ENCODE measurements around the gene INPP5A.
A peak's percentile ranks its signal among the peaks of the same experiment; 100 is the strongest.

INPP5A gene

DNA sequence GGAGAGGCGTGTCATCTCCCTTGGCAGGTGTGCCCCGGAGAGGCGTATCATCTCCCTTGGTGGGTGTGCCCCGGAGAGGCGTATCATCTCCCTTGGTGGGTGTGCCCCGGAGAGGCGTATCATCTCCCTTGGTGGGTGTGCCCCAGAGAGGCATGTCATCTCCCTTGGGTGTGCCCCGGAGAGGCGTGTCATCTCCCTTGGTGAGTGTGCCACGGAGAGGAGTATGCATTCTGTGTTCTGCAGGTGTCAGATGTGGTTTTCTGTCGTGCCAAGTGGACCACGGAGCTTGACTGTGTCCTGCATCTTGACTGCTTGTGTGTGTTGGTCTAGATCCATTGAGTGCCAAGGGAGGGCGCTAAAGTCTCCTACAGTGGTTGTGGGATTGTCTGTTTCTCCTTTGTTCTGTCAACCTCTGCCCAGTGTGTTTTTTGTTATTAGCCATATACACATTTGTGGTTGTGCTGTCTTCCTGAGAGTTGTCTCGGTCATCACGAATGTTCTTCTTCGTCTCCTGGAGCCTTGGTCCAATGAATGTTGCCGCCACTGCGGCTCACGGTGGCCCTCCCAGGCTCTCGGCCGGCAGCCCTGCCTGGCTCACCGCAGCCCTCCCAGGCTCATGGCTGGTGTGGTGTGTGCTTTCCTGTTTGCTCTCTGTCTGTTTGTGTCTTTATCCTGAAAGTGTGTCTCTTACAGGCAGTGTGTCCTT is 96.8 kb downstream of the INPP5A start:
- no peak for DNase-seq

- no peak for DNase-seq
These were observed 97.3 kb downstream of the INPP5A start for GRCh38 chr10:132634947-132635271.

DNA sequence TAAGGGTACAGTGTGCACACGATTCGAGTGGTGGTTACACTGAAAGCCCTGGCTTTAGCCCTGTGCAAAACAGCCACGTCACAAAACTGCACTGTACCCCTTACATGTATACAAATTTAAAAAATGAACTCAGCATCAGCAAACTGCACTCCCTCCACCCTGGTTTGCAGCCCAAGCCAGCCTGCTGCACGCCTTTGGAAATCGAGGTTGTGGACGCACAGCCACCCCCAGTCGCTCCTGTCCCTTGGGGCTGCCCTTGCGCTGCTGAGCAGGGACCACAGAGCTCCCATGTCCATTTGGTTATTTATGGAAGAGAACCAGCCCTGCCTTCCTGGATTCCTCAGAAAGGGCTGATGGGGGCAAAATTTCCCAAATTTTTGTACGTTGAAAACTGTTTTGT is 98.8 kb downstream of the INPP5A start:
- no peak for DNase-seq

DNA sequence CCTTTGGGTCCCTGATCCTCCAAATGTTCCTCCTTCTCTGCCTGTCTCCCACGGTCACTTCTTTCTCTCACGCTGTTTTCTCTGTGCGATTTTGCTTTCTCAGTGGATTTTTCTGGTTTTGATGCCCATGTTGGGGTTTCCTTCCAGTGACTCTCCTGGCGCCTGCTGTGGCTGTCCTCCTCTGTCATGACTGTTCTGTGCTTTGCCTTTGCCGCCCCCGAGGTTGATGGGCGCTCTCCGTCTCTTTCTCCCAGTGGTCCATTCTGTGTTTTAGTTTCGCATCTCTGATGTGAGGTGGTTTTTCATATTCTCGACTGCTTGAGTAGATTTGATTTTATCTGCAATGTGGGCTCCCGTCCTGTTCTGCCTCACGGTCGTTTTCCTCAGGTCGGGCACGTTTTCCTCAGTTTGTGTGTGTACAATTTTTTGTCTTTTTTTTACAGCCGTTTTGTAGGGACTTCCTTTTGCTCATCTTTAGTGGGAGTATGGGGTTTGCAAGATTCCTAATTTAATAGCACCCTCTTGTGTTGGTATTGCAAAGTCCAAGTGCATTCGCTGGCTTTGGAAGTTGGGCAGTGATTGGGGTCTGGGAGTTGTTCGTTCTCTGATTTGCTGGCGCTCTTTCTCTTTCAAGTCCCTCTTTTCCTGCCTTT is 100.0 kb downstream of the INPP5A start:
- peak in 1 of 2 experiments; percentile 16 for DNase-seq

GRCh38 chr10:132638130-132638515 is 100.5 kb downstream of the INPP5A start:
- no peak for DNase-seq

DNA sequence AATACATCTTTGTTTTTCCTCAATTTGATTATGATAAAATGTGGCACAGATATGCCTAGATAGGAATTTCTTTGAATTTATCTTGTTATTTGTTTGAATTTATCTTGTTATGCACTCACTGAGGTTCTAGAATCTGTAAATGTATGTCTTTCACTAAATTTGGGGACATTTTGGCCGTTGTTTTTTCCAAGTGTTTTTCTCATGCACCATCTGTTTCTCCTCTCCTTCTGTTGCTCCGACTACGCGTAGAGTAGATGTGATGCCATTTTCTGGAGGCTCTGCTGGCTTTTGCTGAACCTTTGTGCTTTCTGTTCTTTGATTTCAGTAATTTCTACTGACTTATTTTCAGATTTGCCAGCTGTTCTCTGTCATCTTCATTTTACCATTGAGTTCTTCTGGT is 101.9 kb downstream of the INPP5A start:
- no peak for DNase-seq

DNA sequence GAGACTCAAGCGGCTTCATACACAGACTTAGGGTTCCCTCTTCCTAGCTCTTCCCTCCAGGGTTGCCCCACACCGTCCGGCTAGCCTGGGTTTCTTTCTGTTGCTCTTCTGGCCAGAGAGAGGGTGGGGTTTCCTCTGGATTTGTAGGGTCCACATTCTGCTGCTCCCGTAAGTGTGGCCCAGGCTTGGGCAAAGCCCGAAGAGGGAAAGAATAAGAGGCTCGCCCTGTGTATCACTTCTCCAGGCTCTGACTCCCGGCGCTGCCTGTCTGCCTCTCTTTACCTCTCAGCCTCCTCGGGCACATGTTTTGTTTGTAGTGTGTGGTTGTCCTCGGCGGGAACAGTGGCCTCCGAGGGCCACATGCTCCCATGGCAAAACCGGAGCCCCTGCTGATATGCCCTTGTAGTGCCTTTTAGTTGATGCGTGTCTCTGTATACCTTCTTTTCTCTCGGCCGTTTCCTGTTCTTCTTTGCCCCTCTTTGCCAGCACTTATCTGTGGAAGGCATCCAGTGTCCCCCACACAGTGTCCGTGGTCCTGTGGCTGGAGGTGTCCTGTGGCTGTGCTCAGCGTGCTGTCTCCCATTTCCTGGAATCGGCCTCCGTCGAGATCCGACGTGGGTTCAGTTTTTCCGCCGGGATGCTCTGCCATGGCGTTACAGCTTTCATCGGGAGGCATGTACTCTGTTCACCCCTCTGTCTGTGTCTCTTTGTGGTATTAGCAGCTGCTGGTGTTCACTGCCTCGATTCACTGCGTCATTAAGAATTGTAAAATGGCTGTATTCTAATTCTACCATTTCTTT is 102.9 kb downstream of the INPP5A start:
- DNase-seq, result no peak

DNA sequence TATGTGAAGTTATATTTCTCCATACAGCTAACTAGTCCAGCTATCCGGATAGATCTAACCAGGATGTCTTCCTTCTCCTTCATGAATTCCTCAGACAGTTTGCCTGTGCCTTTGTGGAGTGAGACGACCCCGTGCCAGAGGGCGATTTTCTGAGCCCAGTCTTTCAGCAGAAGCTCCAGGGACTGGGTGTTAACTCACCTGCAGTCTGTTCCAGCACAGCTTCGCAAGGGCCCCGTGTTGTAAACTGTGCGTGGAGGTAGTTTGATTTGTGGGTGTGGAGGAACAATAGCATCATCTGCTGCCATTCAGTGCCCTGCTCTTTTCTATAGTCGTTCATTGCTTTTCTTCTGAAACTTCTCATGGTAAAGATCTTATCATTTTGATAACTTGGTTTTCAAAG is 103.8 kb downstream of the INPP5A start:
- no peak for DNase-seq

GRCh38 chr10:132641966-132642731 is 104.6 kb downstream of the INPP5A start:
- no peak for DNase-seq

- DNase-seq, result no peak
These were observed 105.1 kb downstream of the INPP5A start for GRCh38 chr10:132642732-132643008.

DNA sequence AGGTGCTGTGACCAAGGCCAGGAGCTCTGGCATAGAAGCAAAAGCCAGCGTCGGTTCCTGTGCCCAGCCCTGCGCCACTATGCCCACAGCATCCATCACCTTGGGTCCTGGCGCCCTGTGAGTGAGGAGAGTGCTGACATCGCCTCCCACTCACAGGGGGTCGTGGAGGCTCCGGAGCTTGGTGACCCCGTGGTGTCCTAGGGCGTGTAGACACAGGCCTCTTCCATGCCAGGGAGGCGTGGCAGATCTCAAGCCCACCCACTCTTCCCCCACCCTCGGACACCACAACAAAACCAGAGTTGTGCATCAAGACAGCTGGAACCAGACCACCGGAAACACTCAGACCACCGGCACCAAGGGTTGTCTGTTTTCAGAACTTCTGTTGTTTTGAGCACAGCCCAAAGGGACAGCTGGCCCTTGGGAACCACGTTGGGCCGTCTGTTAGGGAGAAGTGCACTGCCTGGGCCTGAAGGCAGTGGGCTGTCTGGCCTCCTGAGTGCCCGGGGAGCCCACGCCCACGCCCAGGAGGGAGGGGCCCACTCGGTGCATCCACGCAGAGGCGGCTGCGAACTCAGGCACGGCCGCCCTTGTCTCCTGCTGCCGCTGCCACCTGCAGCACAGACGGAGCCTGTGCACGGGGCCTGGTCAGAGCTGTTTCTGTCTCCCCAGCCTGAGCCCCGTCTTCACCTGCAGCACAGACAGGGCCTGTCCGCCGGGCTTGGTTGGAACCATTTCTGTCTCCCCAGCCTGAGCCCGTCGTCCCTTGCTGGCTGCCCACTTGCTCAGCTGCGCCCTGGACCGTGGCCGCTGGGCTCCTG is 106.3 kb downstream of the INPP5A start:
- DNase-seq, result no peak

DNA sequence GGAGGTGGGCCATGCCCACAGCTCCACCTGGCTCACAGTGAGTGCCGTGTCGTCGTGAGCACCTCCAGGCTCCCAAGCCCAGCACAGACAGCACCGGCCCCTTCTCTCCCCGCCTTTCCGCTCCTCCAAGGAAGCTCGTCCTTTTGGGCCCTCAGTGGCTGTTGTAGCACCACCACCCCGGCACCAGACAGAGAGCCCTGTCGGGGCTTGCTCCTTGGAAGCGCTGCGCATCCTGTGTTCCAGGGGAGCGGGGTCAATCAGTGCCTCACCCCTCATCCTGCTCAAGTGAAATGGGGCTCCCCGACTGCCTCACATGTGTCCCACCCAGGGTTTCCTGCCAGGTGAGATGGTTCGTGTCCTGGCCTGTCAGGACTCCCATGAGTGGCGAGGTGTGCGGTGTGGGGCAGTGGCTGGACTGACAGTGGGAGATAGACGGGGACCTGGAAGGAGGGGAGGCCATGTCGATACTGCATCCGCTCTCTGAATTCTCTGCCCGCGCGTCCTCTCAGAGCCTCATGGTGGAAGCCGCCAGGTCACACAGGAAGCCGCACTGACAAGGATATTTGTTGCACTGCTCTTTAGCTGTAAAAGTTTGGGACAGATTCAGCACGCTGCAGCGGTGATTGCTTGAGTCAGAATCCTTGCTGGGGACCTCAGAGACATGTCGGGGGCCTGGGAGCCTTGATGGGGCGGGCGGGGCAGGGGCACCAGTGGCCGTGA is 107.1 kb downstream of the INPP5A start:
- no peak for DNase-seq

DNA sequence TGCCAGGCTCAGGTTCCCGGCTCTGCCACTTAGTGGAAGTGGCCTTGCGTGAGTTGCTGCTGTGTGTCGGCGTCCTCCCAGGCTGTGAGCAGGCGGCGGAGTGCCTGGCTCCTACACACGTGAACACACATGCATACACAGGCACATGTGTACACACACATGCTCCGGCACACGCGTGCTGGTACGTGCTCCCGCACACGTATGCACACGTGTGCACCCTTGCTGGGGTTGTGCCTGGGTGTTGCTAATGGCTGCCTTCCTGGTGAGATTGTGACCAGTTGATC is 107.6 kb downstream of the INPP5A start:
- DNase-seq, result no peak

GRCh38 chr10:132645630-132646442 is 108.2 kb downstream of the INPP5A start:
- no peak for DNase-seq

GRCh38 chr10:132646443-132647097 is 109.0 kb downstream of the INPP5A start:
- no peak for DNase-seq

- DNase-seq, result no peak
These were observed 109.8 kb downstream of the INPP5A start for GRCh38 chr10:132647424-132647823.

GRCh38 chr10:132648072-132648850 is 110.7 kb downstream of the INPP5A start:
- no peak for DNase-seq

- DNase-seq, result no peak
These were observed 111.4 kb downstream of the INPP5A start for GRCh38 chr10:132648851-132649528.

DNA sequence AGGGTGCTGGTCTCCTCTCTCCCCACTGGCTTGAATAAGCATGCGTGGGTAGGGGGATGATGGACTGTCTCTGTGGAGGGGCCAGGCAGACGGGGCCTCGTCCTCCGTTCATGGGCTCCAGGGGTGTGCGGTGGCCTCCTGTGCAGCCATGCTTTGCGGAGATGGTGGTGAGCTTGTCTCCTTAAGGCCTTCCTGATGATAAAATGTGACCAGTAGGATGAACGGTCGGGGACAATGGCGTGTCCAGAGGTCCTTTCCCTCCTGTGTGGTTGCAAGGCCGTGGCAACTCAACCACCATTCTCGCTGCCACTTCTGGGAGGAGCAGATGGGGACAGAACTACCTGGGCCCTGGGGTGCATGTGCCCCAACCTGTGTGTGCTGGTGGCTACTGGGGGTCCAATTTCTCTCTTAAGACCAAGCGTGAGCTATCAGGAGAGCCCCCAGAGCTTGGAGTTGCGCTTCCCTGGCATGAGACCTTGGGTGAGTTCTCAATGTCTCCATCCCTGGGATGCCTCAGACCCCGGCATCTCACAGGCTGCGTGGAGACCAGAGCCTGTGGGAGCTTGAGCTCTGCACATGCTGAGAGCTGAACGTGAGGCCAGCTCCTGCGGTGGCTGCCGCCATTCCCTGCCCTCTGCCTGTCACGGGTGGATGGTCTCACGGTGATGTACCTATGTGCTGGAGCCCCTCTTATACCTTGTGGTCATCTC is 112.2 kb downstream of the INPP5A start:
- no peak for DNase-seq
